ENCODE data around the gene TBC1D14.

DNA sequence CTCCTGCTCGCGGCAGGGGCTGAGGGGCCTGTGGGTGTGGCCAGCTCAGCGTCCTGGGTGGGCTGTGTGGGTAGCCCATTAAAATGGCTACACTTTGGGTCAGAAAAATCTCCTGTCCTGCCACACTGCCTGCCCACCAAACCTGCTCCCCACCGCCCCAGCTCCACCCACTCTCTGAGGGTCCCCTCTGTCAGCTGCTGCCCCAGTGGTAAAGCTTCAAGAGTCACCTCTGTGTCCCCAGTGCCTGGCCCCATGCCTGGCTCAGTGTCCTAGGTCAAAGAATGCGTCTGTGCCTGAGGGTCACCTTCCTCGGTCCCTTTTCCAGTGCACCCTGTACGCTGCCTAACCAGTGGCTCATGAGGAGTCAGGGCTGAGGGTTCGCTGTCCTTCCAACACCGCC, 108.7 kb downstream of the TBC1D14 start:
- TF ChIP-seq POLR2A (IDR thresholded peaks at IDR 0.05; ENCODE audit: low read depth, low read length) (no peak), POLR2AphosphoS5 (IDR thresholded peaks at IDR 0.05; ENCODE audit: low read depth, low read length) (no peak)

Data from GM12891 (cell line).